ENCODE measurements around the gene LHX3.

LHX3 gene

GRCh38 chr9:136205707-136205992 lies 722 bp upstream of the LHX3 start:
- H3K36me3 ChIP-seq (ENCODE audit: control insufficient read depth in 2 of 2, insufficient read depth in 1 of 2, low read length in 2 of 2) = peaks cover 0 to 14% of the 10 kb centered on the region in 2 experiments; a peak in 1 of 3 replicates
- ChIA-PET CTCF (interaction anchor here (0.5 to 2.4 kb wide), 5 partner anchors 13 to 66 kb away, joined by 3 to 12 read pairs (median 4); no protein-coding TSS in a partner anchor), POLR2A (no interaction called here)
- H3K4me3 ChIP-seq (ENCODE audit: low read depth, low read length) = no peak overlapping the region
- no peak for TF ChIP-seq KLF7 (tag by site-specific recombination; IDR thresholded peaks at IDR 0.05; ENCODE audit: borderline replicate concordance)
- TF ChIP-seq ZNF23 (tag by site-specific recombination; IDR thresholded peaks at IDR 0.05; ENCODE audit: borderline replicate concordance) = no peak
- TF ChIP-seq ZNF544 (tag by site-specific recombination; IDR thresholded peaks at IDR 0.05) = no peak
- no peak for TF ChIP-seq MEIS1 (CRISPR knock-in tag; IDR thresholded peaks at IDR 0.05; ENCODE audit: borderline replicate concordance)
- no peak for TF ChIP-seq ZBTB7A (tag by site-specific recombination; IDR thresholded peaks at IDR 0.05; ENCODE audit: low read depth)
- no peak for TF ChIP-seq ZNF785 (tag by site-specific recombination; IDR thresholded peaks at IDR 0.05)
- no peak for TF ChIP-seq ZNF416 (tag by site-specific recombination; IDR thresholded peaks at IDR 0.05)
- TF ChIP-seq SETDB1 (IDR thresholded peaks at IDR 0.05; ENCODE audit: insufficient read length, low read length) = no peak
- no peak for TF ChIP-seq ZIC2 (tag by site-specific recombination; IDR thresholded peaks at IDR 0.05)
- TF ChIP-seq ZNF133 (tag by site-specific recombination; IDR thresholded peaks at IDR 0.05) = no peak
- TF ChIP-seq RBAK (tag by site-specific recombination; IDR thresholded peaks at IDR 0.05) = no peak
- TF ChIP-seq ZNF692 (tag by site-specific recombination; IDR thresholded peaks at IDR 0.05) = no peak
- no peak for TF ChIP-seq ZNF571 (tag by site-specific recombination; IDR thresholded peaks at IDR 0.05)
- no peak for TF ChIP-seq ZNF837 (tag by site-specific recombination; IDR thresholded peaks at IDR 0.05)
- no peak for TF ChIP-seq FEZF1 (tag by site-specific recombination; IDR thresholded peaks at IDR 0.05)
- no peak for TF ChIP-seq KLF9 (tag by site-specific recombination; IDR thresholded peaks at IDR 0.05; ENCODE audit: low read depth)
- no peak for TF ChIP-seq KLF17 (tag by site-specific recombination; IDR thresholded peaks at IDR 0.05)
- no peak for TF ChIP-seq ZNF280C (tag by site-specific recombination; IDR thresholded peaks at IDR 0.05)
- TF ChIP-seq ZNF777 (tag by site-specific recombination; IDR thresholded peaks at IDR 0.05; ENCODE audit: borderline replicate concordance) = no peak
- no peaks in the 10 kb centered on the region for H3K9me3 ChIP-seq (ENCODE audit: control insufficient read depth, insufficient read depth, low read depth, low read length)
- no peak overlapping the region for H3K27ac ChIP-seq (ENCODE audit: extremely low read depth, low read depth, low read length)
- no peaks in the 10 kb centered on the region for H3K4me1 ChIP-seq (ENCODE audit: control insufficient read depth, insufficient read depth, low read length)

GRCh38 chr9:136204145-136204805 lies 653 bp downstream of the LHX3 start:
- peaks cover 0 to 13% of the 10 kb centered on the region in 2 experiments; a peak in 1 of 3 replicates for H3K36me3 ChIP-seq (ENCODE audit: control insufficient read depth in 2 of 2, insufficient read depth in 1 of 2, low read length in 2 of 2)
- POLR2A ChIA-PET = no interaction called here
- TF ChIP-seq SETDB1 (IDR thresholded peaks at IDR 0.05; ENCODE audit: insufficient read length, low read length) = no peak
- no peak for TF ChIP-seq ZXDB (tag by site-specific recombination; IDR thresholded peaks at IDR 0.05)
- TF ChIP-seq ZNF391 (tag by site-specific recombination; IDR thresholded peaks at IDR 0.05; ENCODE audit: borderline replicate concordance, low read depth) = no peak
- no peak for TF ChIP-seq ZNF501 (tag by site-specific recombination; IDR thresholded peaks at IDR 0.05)
- TF ChIP-seq ZNF280D (tag by site-specific recombination; IDR thresholded peaks at IDR 0.05) = no peak
- TF ChIP-seq ZNF274 (IDR thresholded peaks at IDR 0.05; ENCODE audit: low read length) = no peak
- no peak for TF ChIP-seq ZNF274 (tag by site-specific recombination; IDR thresholded peaks at IDR 0.05; ENCODE audit: borderline replicate concordance)
- TF ChIP-seq HOXD13 (CRISPR knock-in tag; IDR thresholded peaks at IDR 0.05; ENCODE audit: borderline replicate concordance) = no peak
- TF ChIP-seq MYNN (tag by site-specific recombination; IDR thresholded peaks at IDR 0.05; ENCODE audit: borderline replicate concordance) = no peak
- no peak for TF ChIP-seq ZFHX2 (tag by site-specific recombination; conservative IDR thresholded peaks at IDR 0.05)
- no peak for TF ChIP-seq ZBTB8A (tag by site-specific recombination; IDR thresholded peaks at IDR 0.05)
- no peak for TF ChIP-seq ZNF76 (tag by site-specific recombination; IDR thresholded peaks at IDR 0.05; ENCODE audit: borderline replicate concordance, low read depth)

More at GRCh38 chr9:136204145-136204805, 653 bp downstream of the LHX3 start:
- CTCF ChIA-PET = interaction anchor here (0.6 to 1.0 kb wide), 4 partner anchors 12 to 65 kb away, joined by 3 to 5 read pairs (median 4); no protein-coding TSS in a partner anchor
- Histone ChIP-seq H3K9me3 (ENCODE audit: control insufficient read depth, insufficient read depth, low read depth, low read length) (no peaks in the 10 kb centered on the region), H3K27ac (ENCODE audit: extremely low read depth, low read depth, low read length) (no peak overlapping the region), H3K4me3 (ENCODE audit: low read depth, low read length) (no peak overlapping the region), H3K4me1 (ENCODE audit: control insufficient read depth, insufficient read depth, low read length) (no peaks in the 10 kb centered on the region)
